Endothelial cell (in vitro differentiated cells): ENCODE results near the gene TRIM26. TPM values are rescaled to one million over a fixed set of nuclear protein-coding genes. Genes with fewer than 3 reads are reported as not detected.

ENCODE experiments used
- DNase-seq: peaks from one replicate; pipeline ENCODE4 v3.0.0; 2021; ENCODE audit warnings: low spot score
- H3K27ac Mint-ChIP-seq: one replicate; pipeline ENCODE4 v1.8.0; 2021; ENCODE audit warnings: mixed read lengths, inconsistent platforms; ENCODE audit not compliant: unreplicated experiment
- H3K27me3 Mint-ChIP-seq: one replicate; pipeline ENCODE4 v1.8.0; 2021; ENCODE audit warnings: mild to moderate bottlenecking, moderate library complexity, mixed read lengths, inconsistent platforms; ENCODE audit not compliant: unreplicated experiment
- H3K36me3 Mint-ChIP-seq: one replicate; pipeline ENCODE4 v1.8.0; 2021; ENCODE audit warnings: mild to moderate bottlenecking, low read depth, mixed read lengths, inconsistent platforms; ENCODE audit not compliant: unreplicated experiment
- H3K4me1 Mint-ChIP-seq: one replicate; pipeline ENCODE4 v1.8.0; 2021; ENCODE audit warnings: mild to moderate bottlenecking, mixed read lengths, inconsistent platforms; ENCODE audit not compliant: unreplicated experiment
- H3K4me3 Mint-ChIP-seq: one replicate; pipeline ENCODE4 v1.8.0; 2021; ENCODE audit warnings: mild to moderate bottlenecking, mixed read lengths, inconsistent platforms; ENCODE audit not compliant: unreplicated experiment
- H3K9me3 Mint-ChIP-seq: one replicate; pipeline ENCODE4 v1.8.0; 2021; ENCODE audit warnings: mixed read lengths, inconsistent platforms; ENCODE audit not compliant: unreplicated experiment
- CTCF ChIP-seq: fragments of 200-600 bp; sonication (generic); IDR thresholded peaks from one replicate; pipeline ENCODE4 v1.5.0; 2021; ENCODE audit warnings: antibody characterized with exemption; ENCODE audit not compliant: unreplicated experiment
- total RNA-seq: library from RNA; stranded (reverse); fragmentation: NEBNext Ultra II Directional; extraction: Animal tissue kit (Norgen Biotek cat#: 25700); gene quantifications from one replicate; pipeline ENCODE4 v1.2.1, GENCODE V29; 2021; ENCODE audit not compliant: unreplicated experiment

TRIM26 gene
- total RNA-seq, 1 donor from 2014 or later = 27.1 TPM

GRCh38 chr6:30152910-30153610 lies 60.1 kb downstream of the TRIM26 start:
- TF ChIP-seq CTCF = no peak
- peaks cover 3% of the 10 kb centered on the region for H3K27me3 Mint-ChIP-seq

GRCh38 chr6:30152016-30152673 lies 61.1 kb downstream of the TRIM26 start:
- Mint-ChIP-seq H3K4me3 (no peak overlapping the region), H3K9me3 (no peaks in the 10 kb centered on the region), H3K27ac (no peak overlapping the region), H3K36me3 (no peaks in the 10 kb centered on the region), H3K4me1 (peaks cover 2% of the 10 kb centered on the region), H3K27me3 (peaks cover 5% of the 10 kb centered on the region)
- no peak for TF ChIP-seq CTCF
- DNase-seq = no peak

More at GRCh38 chr6:30152910-30153610, 60.1 kb downstream of the TRIM26 start:
- Mint-ChIP-seq H3K27ac (no peak overlapping the region), H3K4me1 (peaks cover 2% of the 10 kb centered on the region), H3K4me3 (peak overlapping the region; percentile 7), H3K9me3 (no peaks in the 10 kb centered on the region), H3K36me3 (no peaks in the 10 kb centered on the region)
- DNase-seq = no peak

- Mint-ChIP-seq H3K27ac (no peak overlapping the region), H3K9me3 (no peaks in the 10 kb centered on the region), H3K4me1 (peaks cover 2% of the 10 kb centered on the region), H3K27me3 (peaks cover 5% of the 10 kb centered on the region), H3K4me3 (no peak overlapping the region), H3K36me3 (no peaks in the 10 kb centered on the region)
- no peak for TF ChIP-seq CTCF
- no peak for DNase-seq
Observed at GRCh38 chr6:30151580-30151979, 61.6 kb downstream of the TRIM26 start.

GRCh38 chr6:30150671-30151395 lies 62.4 kb downstream of the TRIM26 start:
- Mint-ChIP-seq H3K36me3 (no peaks in the 10 kb centered on the region), H3K4me1 (no peaks in the 10 kb centered on the region), H3K27ac (no peak overlapping the region), H3K27me3 (peaks cover 4% of the 10 kb centered on the region), H3K4me3 (no peak overlapping the region), H3K9me3 (no peaks in the 10 kb centered on the region)
- no peak for TF ChIP-seq CTCF
- DNase-seq = no peak
